Measurements from ENCODE around the gene CDC7.

Gene CDC7

GRCh38 chr1:91550961-91551360 lies 50.3 kb downstream of the CDC7 start:
- no peak for DNase-seq

GRCh38 chr1:91552091-91552490 lies 51.4 kb downstream of the CDC7 start:
- DNase-seq: no peak

GRCh38 chr1:91552596-91552995 lies 51.9 kb downstream of the CDC7 start:
- no peak for DNase-seq

- DNase-seq: no peak
These were observed 52.5 kb downstream of the CDC7 start for GRCh38 chr1:91553177-91553591.

GRCh38 chr1:91555074-91555730 lies 54.6 kb downstream of the CDC7 start:
- DNase-seq: no peak

- no peak for DNase-seq
These were observed 55.3 kb downstream of the CDC7 start for GRCh38 chr1:91555821-91556531.

- no peak for DNase-seq
These were observed 55.9 kb downstream of the CDC7 start for GRCh38 chr1:91556556-91556955.

- DNase-seq: no peak
These were observed 56.5 kb downstream of the CDC7 start for GRCh38 chr1:91557039-91557690.

- no peak for DNase-seq
These were observed 57.2 kb downstream of the CDC7 start for GRCh38 chr1:91557826-91558225.

GRCh38 chr1:91559046-91559750 lies 58.5 kb downstream of the CDC7 start:
- DNase-seq: no peak

GRCh38 chr1:91559838-91560565 lies 59.4 kb downstream of the CDC7 start:
- DNase-seq: no peak

GRCh38 chr1:91564888-91565701 lies 64.4 kb downstream of the CDC7 start:
- DNase-seq: no peak

- DNase-seq: no peak
These were observed 66.9 kb downstream of the CDC7 start for GRCh38 chr1:91567583-91567982.

GRCh38 chr1:91568261-91568660 lies 67.6 kb downstream of the CDC7 start:
- DNase-seq: no peak

- no peak for DNase-seq
These were observed 68.9 kb downstream of the CDC7 start for GRCh38 chr1:91569411-91570119.

GRCh38 chr1:91570120-91570448 lies 69.4 kb downstream of the CDC7 start:
- no peak for DNase-seq

- DNase-seq: no peak
These were observed 71.4 kb downstream of the CDC7 start for GRCh38 chr1:91572044-91572443.

Measured in DMS79 treated with DMSO at 0.1 percent for 48 hours (cell line).